DND-41 (cell line): Measurements from ENCODE around the gene ESRRB.

Experiments
- ATAC-seq: fragments of 200-7000 bp; cut with Tn5 transposase; 3 replicates; pipeline ENCODE4 v1.9.1; 2021; ENCODE audit warnings: low read depth; ENCODE audit not compliant: insufficient read depth
- DNase-seq: peaks from one replicate; pipeline ENCODE4 v3.0.0-alpha.2; 2020
- H2AFZ ChIP-seq: 2 replicates; pipeline ENCODE4 v1.6.0; 2012; ENCODE audit warnings: low read depth, low read length
- H3K27ac ChIP-seq: 2 replicates; pipeline ENCODE4 v1.5.1; 2012; ENCODE audit warnings: low read length, inconsistent platforms
- H3K27me3 ChIP-seq: fragments of 200-600 bp; sonication (generic); 2 replicates; pipeline ENCODE4 v1.6.0; 2012; ENCODE audit warnings: low read length, mild to moderate bottlenecking, inconsistent platforms; ENCODE audit not compliant: insufficient read depth, poor library complexity
- H3K36me3 ChIP-seq: 2 replicates; pipeline ENCODE4 v1.5.1; 2012; ENCODE audit warnings: low read length, inconsistent platforms; ENCODE audit not compliant: insufficient read depth
- H3K4me1 ChIP-seq: 2 replicates; pipeline ENCODE4 v1.5.1; 2012; ENCODE audit warnings: mild to moderate bottlenecking, low read length; ENCODE audit not compliant: insufficient read depth
- H3K4me2 ChIP-seq: 2 replicates; pipeline ENCODE4 v1.6.0; 2012; ENCODE audit warnings: mild to moderate bottlenecking, moderate library complexity, low read length, inconsistent platforms; ENCODE audit not compliant: insufficient read depth
- H3K4me3 ChIP-seq, 2 experiments: fragments of 200-600 bp in 1 of 2; shearing (Covaris generic) in 1 of 2; 2 replicates each; pipeline ENCODE4 v1.5.1; 2012 to 2016; ENCODE audit warnings: inconsistent platforms in 2 of 2, low read length in 2 of 2, mild to moderate bottlenecking in 2 of 2, low read depth in 1 of 2, moderate library complexity in 1 of 2
- H3K79me2 ChIP-seq: 2 replicates; pipeline ENCODE4 v1.6.0; 2012; ENCODE audit warnings: low read length, inconsistent platforms; ENCODE audit not compliant: insufficient read depth
- H3K9ac ChIP-seq: 2 replicates; pipeline ENCODE4 v1.6.0; 2012; ENCODE audit warnings: low read depth, mild to moderate bottlenecking, inconsistent platforms, low read length, moderate library complexity
- H3K9me3 ChIP-seq: 2 replicates; pipeline ENCODE4 v1.5.1; 2012; ENCODE audit warnings: low read length, moderate library complexity, mild to moderate bottlenecking, inconsistent platforms; ENCODE audit not compliant: insufficient read depth, severe bottlenecking
- H4K20me1 ChIP-seq: 2 replicates; pipeline ENCODE4 v1.6.0; 2012; ENCODE audit warnings: low read length; ENCODE audit not compliant: insufficient read depth
- CTCF ChIP-seq: IDR thresholded peaks from 2 replicates; pipeline ENCODE4 v1.5.1; 2012; ENCODE audit warnings: borderline replicate concordance, low read length, moderate library complexity, mild to moderate bottlenecking; ENCODE audit not compliant: poor library complexity, severe bottlenecking; ENCODE audit errors: extremely low read depth
- EZH2 ChIP-seq: IDR thresholded peaks from 3 replicates; pipeline ENCODE4 v1.6.1; 2012; ENCODE audit warnings: borderline replicate concordance, low read depth, mild to moderate bottlenecking, moderate library complexity, low read length, inconsistent platforms; ENCODE audit not compliant: severe bottlenecking

Gene ESRRB

GRCh38 chr14:76496595-76496994 lies 120.7 kb downstream of the ESRRB start:
- H3K9me3 ChIP-seq = no peaks in the 10 kb centered on the region
- no peaks in the 10 kb centered on the region for H3K79me2 ChIP-seq
- no peaks in the 10 kb centered on the region for H3K4me1 ChIP-seq
- ATAC-seq = no peak
- TF ChIP-seq CTCF = no peak
- TF ChIP-seq EZH2 = no peak
- H4K20me1 ChIP-seq = no peaks in the 10 kb centered on the region
- H3K27ac ChIP-seq = no peak overlapping the region
- no peak overlapping the region for H3K9ac ChIP-seq
- no peak overlapping the region for H2AFZ ChIP-seq
- no peaks in the 10 kb centered on the region for H3K36me3 ChIP-seq
- H3K4me2 ChIP-seq = no peak overlapping the region
- no peak overlapping the region for H3K4me3 ChIP-seq
- peaks cover 7% of the 10 kb centered on the region for H3K27me3 ChIP-seq
- DNase-seq = no peak

DNA sequence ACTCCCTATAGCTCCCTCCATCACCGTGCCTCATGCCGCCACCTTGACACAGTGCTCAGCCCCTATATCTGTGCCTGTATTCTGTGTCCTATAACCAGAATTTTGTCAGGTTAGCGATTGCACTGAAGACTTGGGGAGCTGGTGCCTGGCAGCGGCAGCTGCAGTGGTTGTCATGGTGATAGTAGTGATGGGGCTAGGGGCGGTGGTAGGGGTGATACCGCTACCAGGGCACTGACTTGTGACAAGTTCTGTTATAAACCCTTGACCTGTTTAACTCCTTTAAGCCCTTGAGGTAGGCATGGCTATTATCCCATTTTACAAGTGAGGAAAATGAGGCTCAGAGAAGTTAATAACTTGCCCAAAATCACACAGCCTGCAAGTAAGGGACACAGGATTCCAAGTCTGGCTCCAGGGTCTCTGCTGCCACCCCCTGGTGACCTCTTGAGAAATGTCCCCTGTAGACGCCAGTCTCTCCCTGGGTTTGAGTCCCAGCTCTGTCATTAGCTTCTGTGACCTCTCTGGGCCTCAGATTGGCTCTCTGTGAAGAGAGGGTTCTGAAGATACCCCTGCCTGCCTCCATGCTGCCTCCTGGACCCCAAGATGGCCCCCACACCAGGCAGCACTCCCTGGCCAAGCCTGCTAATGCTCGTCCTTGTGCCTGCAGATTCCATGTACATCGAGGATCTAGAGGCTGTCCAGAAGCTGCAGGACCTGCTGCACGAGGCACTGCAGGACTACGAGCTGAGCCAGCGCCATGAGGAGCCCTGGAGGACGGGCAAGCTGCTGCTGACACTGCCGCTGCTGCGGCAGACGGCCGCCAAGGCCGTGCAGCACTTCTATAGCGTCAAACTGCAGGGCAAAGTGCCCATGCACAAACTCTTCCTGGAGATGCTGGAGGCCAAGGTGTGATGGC lies 121.9 kb downstream of the ESRRB start:
- H3K27ac ChIP-seq = no peak overlapping the region
- no peak overlapping the region for H3K4me3 ChIP-seq
- no peak overlapping the region for H2AFZ ChIP-seq
- no peaks in the 10 kb centered on the region for H3K9me3 ChIP-seq
- TF ChIP-seq EZH2 = no peak
- TF ChIP-seq CTCF = peak; percentile 37
- no peak overlapping the region for H3K9ac ChIP-seq
- H4K20me1 ChIP-seq = no peaks in the 10 kb centered on the region
- H3K4me1 ChIP-seq = no peaks in the 10 kb centered on the region
- no peaks in the 10 kb centered on the region for H3K79me2 ChIP-seq
- H3K27me3 ChIP-seq = peaks cover 9% of the 10 kb centered on the region
- H3K36me3 ChIP-seq = no peaks in the 10 kb centered on the region
- DNase-seq = peak; percentile 11
- no peak; the same call in 2 of the 3 replicates for ATAC-seq
- H3K4me2 ChIP-seq = no peak overlapping the region

GRCh38 chr14:76498463-76498935 lies 122.6 kb downstream of the ESRRB start:
- H4K20me1 ChIP-seq = no peaks in the 10 kb centered on the region
- DNase-seq = no peak
- H3K4me3 ChIP-seq = no peak overlapping the region
- H3K4me1 ChIP-seq = no peaks in the 10 kb centered on the region
- H3K36me3 ChIP-seq = no peaks in the 10 kb centered on the region
- ATAC-seq = no peak
- no peak overlapping the region for H2AFZ ChIP-seq
- H3K9ac ChIP-seq = no peak overlapping the region
- H3K79me2 ChIP-seq = no peaks in the 10 kb centered on the region
- H3K4me2 ChIP-seq = no peak overlapping the region
- H3K27me3 ChIP-seq = peaks cover 9% of the 10 kb centered on the region
- no peak for TF ChIP-seq EZH2
- TF ChIP-seq CTCF = no peak
- H3K9me3 ChIP-seq = no peaks in the 10 kb centered on the region
- H3K27ac ChIP-seq = no peak overlapping the region
